GM19193 (cell line): ENCODE data around the gene MACO1.
"Not testable (repeated sequence)": the region's sequence is repeated elsewhere in the genome, so short reads cannot be mapped to it uniquely, and the experiment has no call there.

Experiments used
- POLR2A ChIP-seq: IDR thresholded peaks from 4 replicates; pipeline ENCODE4 v1.6.1; 2011; ENCODE audit not compliant: insufficient read depth, insufficient read length; ENCODE audit errors: extremely low read depth

MACO1 gene

GRCh38 chr1:25430073-25430966 is at the start of gene MACO1:
TSS of gene MACO1 (plus strand) at chr1:25430897. CDS start at chr1:25431099, 202 bp downstream.
- TF ChIP-seq POLR2A, result peak; percentile 74

GRCh38 chr1:25392841-25393240 is 37.9 kb upstream of the MACO1 start:
- TF ChIP-seq POLR2A, result no peak

GRCh38 chr1:25420715-25421114 is 10.0 kb upstream of the MACO1 start, which contains the start of gene RHCE:
TSS of gene RHCE (minus strand) at chr1:25420825. CDS start at chr1:25420786, 39 bp downstream.
- TF ChIP-seq POLR2A, result not testable (repeated sequence)

GRCh38 chr1:25425098-25426085 is 5.3 kb upstream of the MACO1 start:
- no peak for TF ChIP-seq POLR2A

GRCh38 chr1:25427696-25428095 is 3.0 kb upstream of the MACO1 start:
- TF ChIP-seq POLR2A, result no peak

- TF ChIP-seq POLR2A, result no peak
Measured at GRCh38 chr1:25428475-25429166, 2.1 kb upstream of the MACO1 start.

- TF ChIP-seq POLR2A, result no peak
Measured at GRCh38 chr1:25430967-25431881, 527 bp downstream of the MACO1 start.

- TF ChIP-seq POLR2A, result no peak
Measured at GRCh38 chr1:25431955-25432719, 1.4 kb downstream of the MACO1 start.

- TF ChIP-seq POLR2A, result no peak
Measured at GRCh38 chr1:25432749-25433388, 2.2 kb downstream of the MACO1 start.

GRCh38 chr1:25433389-25434186 is 2.9 kb downstream of the MACO1 start:
- TF ChIP-seq POLR2A, result no peak

- no peak for TF ChIP-seq POLR2A
Measured at GRCh38 chr1:25435397-25436108, 4.9 kb downstream of the MACO1 start.
